HEK293 (cell line): ENCODE results near the gene EYS.
"Not testable (repeated sequence)": the region's sequence is repeated elsewhere in the genome, so short reads cannot be mapped to it uniquely, and the experiment has no call there.

Experiments
- CTCF ChIA-PET: fragments of 350-600 bp; formaldehyde crosslinking; extraction: SDS; loops from one replicate; lab custom pipeline; 2021; ENCODE audit warnings: antibody characterized with exemption; lab: Yijun Ruan, JAX
- POLR2A ChIA-PET: fragments of 300-600 bp; formaldehyde crosslinking; extraction: SDS; loops from one replicate; lab custom pipeline; 2020; ENCODE audit warnings: antibody characterized with exemption, inconsistent platforms; lab: Yijun Ruan, JAX
- H3K27ac ChIP-seq: fragments of 200-500 bp; sonication (Bioruptor generic); 2 replicates; pipeline ENCODE4 v1.5.1; 2014; ENCODE audit warnings: low read depth, low read length, control low read depth, inconsistent platforms; ENCODE audit errors: extremely low read depth
- H3K36me3 ChIP-seq, 2 experiments: fragments of 200-500 bp in 1 of 2; sonication (Bioruptor generic) in 1 of 2; 1 replicate in 1 of 2; 2 replicates in 1 of 2; pipeline ENCODE4 v1.5.1; 2014 to 2017; ENCODE audit warnings: inconsistent platforms in 2 of 2, low read length in 2 of 2; ENCODE audit not compliant: control insufficient read depth in 2 of 2, insufficient read depth in 1 of 2
- H3K4me1 ChIP-seq: fragments of 200-500 bp; sonication (Bioruptor generic); 2 replicates; pipeline ENCODE4 v1.5.1; 2014; ENCODE audit warnings: mild to moderate bottlenecking, low read length, inconsistent platforms; ENCODE audit not compliant: control insufficient read depth, insufficient read depth
- H3K4me3 ChIP-seq: 2 replicates; pipeline ENCODE4 v1.5.1; 2011; ENCODE audit warnings: low read depth, mild to moderate bottlenecking, control low read depth, low read length, moderate library complexity
- H3K9me3 ChIP-seq: fragments of 200-500 bp; sonication (Bioruptor generic); 2 replicates; pipeline ENCODE4 v1.5.1; 2014; ENCODE audit warnings: low read depth, low read length, inconsistent platforms; ENCODE audit not compliant: control insufficient read depth, insufficient read depth
- EGR2 ChIP-seq: fragments of 450-650 bp; formaldehyde crosslinking; IDR thresholded peaks from 2 replicates; pipeline ENCODE4 v1.5.1; 2016; ENCODE audit warnings: low read depth, missing biosample characterization, missing genetic modification characterization
- HOXD13 ChIP-seq: sonication (generic); formaldehyde crosslinking; IDR thresholded peaks from 2 replicates; pipeline ENCODE4 v1.8.0; 2022; ENCODE audit warnings: missing genetic modification reagents, borderline replicate concordance
- PRDM1 ChIP-seq: fragments of 450-650 bp; formaldehyde crosslinking; IDR thresholded peaks from 2 replicates; pipeline ENCODE4; 2016; ENCODE audit warnings: missing biosample characterization, missing genetic modification characterization
- RBAK ChIP-seq: fragments of 450-650 bp; formaldehyde crosslinking; IDR thresholded peaks from 2 replicates; pipeline ENCODE4 v1.5.1; 2016; ENCODE audit warnings: missing biosample characterization, missing genetic modification characterization
- REST ChIP-seq: fragments of 450-650 bp; formaldehyde crosslinking; IDR thresholded peaks from 2 replicates; pipeline ENCODE4 v1.5.1; 2016; ENCODE audit warnings: missing biosample characterization, missing genetic modification characterization
- SCRT2 ChIP-seq: fragments of 450-650 bp; formaldehyde crosslinking; IDR thresholded peaks from 2 replicates; pipeline ENCODE4 v1.5.1; 2016; ENCODE audit warnings: missing biosample characterization, missing genetic modification characterization
- TRIM28 ChIP-seq: IDR thresholded peaks from 2 replicates; pipeline ENCODE4 v1.6.1; 2011; ENCODE audit warnings: low read length, control low read depth, borderline replicate concordance
- YY2 ChIP-seq: fragments of 450-650 bp; formaldehyde crosslinking; IDR thresholded peaks from 2 replicates; pipeline ENCODE4 v1.5.1; 2016; ENCODE audit warnings: missing biosample characterization, missing genetic modification characterization
- ZNF175 ChIP-seq: fragments of 450-650 bp; formaldehyde crosslinking; IDR thresholded peaks from 2 replicates; pipeline ENCODE4 v1.5.1; 2016; ENCODE audit warnings: missing biosample characterization, missing genetic modification characterization
- ZNF2 ChIP-seq: fragments of 450-650 bp; formaldehyde crosslinking; IDR thresholded peaks from 2 replicates; pipeline ENCODE4 v1.5.1; 2016; ENCODE audit warnings: missing biosample characterization, missing genetic modification characterization
- ZNF248 ChIP-seq: fragments of 450-650 bp; formaldehyde crosslinking; IDR thresholded peaks from 2 replicates; pipeline ENCODE4 v1.5.1; 2017; ENCODE audit warnings: missing biosample characterization, missing genetic modification characterization
- ZNF26 ChIP-seq: fragments of 450-650 bp; formaldehyde crosslinking; IDR thresholded peaks from 2 replicates; pipeline ENCODE4 v1.5.1; 2016; ENCODE audit warnings: missing biosample characterization, missing genetic modification characterization
- ZNF266 ChIP-seq: fragments of 450-650 bp; formaldehyde crosslinking; IDR thresholded peaks from 2 replicates; pipeline ENCODE4 v1.5.1; 2016; ENCODE audit warnings: missing biosample characterization, missing genetic modification characterization, low read depth
- ZNF37A ChIP-seq: fragments of 450-650 bp; IDR thresholded peaks from 2 replicates; pipeline ENCODE4 v1.5.1; 2018; ENCODE audit warnings: missing biosample characterization, missing genetic modification characterization
- ZNF488 ChIP-seq: fragments of 450-650 bp; formaldehyde crosslinking; IDR thresholded peaks from 2 replicates; pipeline ENCODE4 v1.5.1; 2016; ENCODE audit warnings: missing biosample characterization, missing genetic modification characterization
- ZNF510 ChIP-seq: fragments of 450-650 bp; formaldehyde crosslinking; IDR thresholded peaks from 2 replicates; pipeline ENCODE4 v1.5.1; 2018; ENCODE audit warnings: mild to moderate bottlenecking, missing genetic modification characterization, missing biosample characterization; ENCODE audit not compliant: insufficient replicate concordance
- ZNF596 ChIP-seq: fragments of 450-650 bp; IDR thresholded peaks from 2 replicates; pipeline ENCODE4 v1.5.0; 2018; ENCODE audit warnings: missing biosample characterization, mild to moderate bottlenecking, missing genetic modification characterization, moderate library complexity
- ZNF658 ChIP-seq: fragments of 450-650 bp; formaldehyde crosslinking; IDR thresholded peaks from 2 replicates; pipeline ENCODE4; 2016; ENCODE audit warnings: missing biosample characterization, missing genetic modification characterization
- ZNF670 ChIP-seq: fragments of 450-650 bp; formaldehyde crosslinking; IDR thresholded peaks from 2 replicates; pipeline ENCODE4 v1.5.1; 2016; ENCODE audit warnings: missing biosample characterization, missing genetic modification characterization, low read depth
- TF ChIP-seq, protein P1 (sequence below): fragments of 450-650 bp; formaldehyde crosslinking; IDR thresholded peaks from 2 replicates; pipeline ENCODE4 v1.5.1; 2016; ENCODE audit warnings: missing biosample characterization, missing genetic modification characterization, borderline replicate concordance
- TF ChIP-seq, protein P2 (sequence below): fragments of 450-650 bp; formaldehyde crosslinking; IDR thresholded peaks from 2 replicates; pipeline ENCODE4 v1.5.1; 2017; ENCODE audit warnings: missing biosample characterization, missing genetic modification characterization

The EYS gene

DNA sequence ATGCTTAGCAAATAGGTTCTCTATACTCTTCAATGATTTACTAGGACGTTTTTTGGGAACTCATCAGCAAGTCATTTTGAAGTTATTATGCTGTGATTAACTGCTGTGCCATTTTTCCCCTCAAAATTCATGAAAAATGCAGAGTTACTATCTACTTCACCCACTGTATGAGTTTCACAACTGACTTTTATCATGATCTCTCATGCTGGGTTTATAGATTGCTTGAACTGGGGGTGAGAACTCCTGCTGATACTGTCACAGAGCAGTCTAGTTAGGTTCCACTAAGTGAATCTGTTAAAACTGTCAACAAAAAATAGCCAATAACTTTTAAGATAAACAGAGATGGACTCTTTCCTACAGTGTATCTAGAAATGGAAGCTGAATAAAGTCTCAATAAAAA, 136.7 kb downstream of the EYS start:
- Histone ChIP-seq H3K4me1 (no peaks in the 10 kb centered on the region), H3K4me3 (no peak overlapping the region), H3K9me3 (no peaks in the 10 kb centered on the region), H3K27ac (no peak overlapping the region), H3K36me3 (no peaks in the 10 kb centered on the region)
- TF ChIP-seq RBAK (no peak), ZNF596 (tag by site-specific recombination) (no peak), TRIM28 (peak; percentile 66; the same call in 1 of the 2 replicates), ZNF26 (tag by site-specific recombination) (no peak), YY2 (tag by site-specific recombination) (no peak), ZNF266 (tag by site-specific recombination) (no peak)
- TF ChIP-seq, protein P1, sequence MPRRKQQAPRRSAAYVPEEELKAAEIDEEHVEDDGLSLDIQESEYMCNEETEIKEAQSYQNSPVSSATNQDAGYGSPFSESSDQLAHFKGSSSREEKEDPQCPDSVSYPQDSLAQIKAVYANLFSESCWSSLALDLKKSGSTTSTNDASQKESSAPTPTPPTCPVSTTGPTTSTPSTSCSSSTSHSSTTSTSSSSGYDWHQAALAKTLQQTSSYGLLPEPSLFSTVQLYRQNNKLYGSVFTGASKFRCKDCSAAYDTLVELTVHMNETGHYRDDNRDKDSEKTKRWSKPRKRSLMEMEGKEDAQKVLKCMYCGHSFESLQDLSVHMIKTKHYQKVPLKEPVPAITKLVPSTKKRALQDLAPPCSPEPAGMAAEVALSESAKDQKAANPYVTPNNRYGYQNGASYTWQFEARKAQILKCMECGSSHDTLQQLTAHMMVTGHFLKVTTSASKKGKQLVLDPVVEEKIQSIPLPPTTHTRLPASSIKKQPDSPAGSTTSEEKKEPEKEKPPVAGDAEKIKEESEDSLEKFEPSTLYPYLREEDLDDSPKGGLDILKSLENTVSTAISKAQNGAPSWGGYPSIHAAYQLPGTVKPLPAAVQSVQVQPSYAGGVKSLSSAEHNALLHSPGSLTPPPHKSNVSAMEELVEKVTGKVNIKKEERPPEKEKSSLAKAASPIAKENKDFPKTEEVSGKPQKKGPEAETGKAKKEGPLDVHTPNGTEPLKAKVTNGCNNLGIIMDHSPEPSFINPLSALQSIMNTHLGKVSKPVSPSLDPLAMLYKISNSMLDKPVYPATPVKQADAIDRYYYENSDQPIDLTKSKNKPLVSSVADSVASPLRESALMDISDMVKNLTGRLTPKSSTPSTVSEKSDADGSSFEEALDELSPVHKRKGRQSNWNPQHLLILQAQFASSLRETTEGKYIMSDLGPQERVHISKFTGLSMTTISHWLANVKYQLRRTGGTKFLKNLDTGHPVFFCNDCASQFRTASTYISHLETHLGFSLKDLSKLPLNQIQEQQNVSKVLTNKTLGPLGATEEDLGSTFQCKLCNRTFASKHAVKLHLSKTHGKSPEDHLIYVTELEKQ: no peak
- TF ChIP-seq, protein P2, sequence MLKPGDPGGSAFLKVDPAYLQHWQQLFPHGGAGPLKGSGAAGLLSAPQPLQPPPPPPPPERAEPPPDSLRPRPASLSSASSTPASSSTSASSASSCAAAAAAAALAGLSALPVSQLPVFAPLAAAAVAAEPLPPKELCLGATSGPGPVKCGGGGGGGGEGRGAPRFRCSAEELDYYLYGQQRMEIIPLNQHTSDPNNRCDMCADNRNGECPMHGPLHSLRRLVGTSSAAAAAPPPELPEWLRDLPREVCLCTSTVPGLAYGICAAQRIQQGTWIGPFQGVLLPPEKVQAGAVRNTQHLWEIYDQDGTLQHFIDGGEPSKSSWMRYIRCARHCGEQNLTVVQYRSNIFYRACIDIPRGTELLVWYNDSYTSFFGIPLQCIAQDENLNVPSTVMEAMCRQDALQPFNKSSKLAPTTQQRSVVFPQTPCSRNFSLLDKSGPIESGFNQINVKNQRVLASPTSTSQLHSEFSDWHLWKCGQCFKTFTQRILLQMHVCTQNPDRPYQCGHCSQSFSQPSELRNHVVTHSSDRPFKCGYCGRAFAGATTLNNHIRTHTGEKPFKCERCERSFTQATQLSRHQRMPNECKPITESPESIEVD (tag by site-specific recombination): 0 out of 2 replicates have a peak, but pooled peaks have one; percentile 9
- CTCF ChIA-PET: no interaction called here
- POLR2A ChIA-PET: no interaction called here

DNA sequence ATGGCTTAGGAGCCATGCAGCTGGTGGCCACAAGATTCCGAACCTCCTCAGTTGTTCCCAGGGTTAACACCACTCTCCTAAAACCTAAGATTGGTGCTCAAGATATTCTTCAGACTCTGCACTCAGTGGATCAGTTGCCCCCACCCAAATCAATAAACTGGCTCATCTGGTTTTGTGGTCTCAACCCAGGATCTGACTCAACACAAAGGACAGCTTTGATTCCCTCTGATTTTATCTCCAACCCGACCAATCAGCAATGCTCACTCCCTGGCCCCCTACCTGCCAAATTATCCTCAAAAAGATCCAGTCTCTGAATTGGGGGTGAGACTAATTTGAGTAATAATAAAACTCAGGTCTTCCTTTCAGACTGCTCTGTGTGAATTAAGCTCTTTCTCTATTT, 137.5 kb downstream of the EYS start:
- Histone ChIP-seq H3K27ac (no peak overlapping the region), H3K9me3 (no peaks in the 10 kb centered on the region), H3K36me3 (no peaks in the 10 kb centered on the region), H3K4me3 (no peak overlapping the region), H3K4me1 (no peaks in the 10 kb centered on the region)
- POLR2A ChIA-PET: no interaction called here
- CTCF ChIA-PET: no interaction called here
- no peak for TF ChIP-seq ZNF670 (tag by site-specific recombination)
- TF ChIP-seq ZNF175 (tag by site-specific recombination): no peak
- TF ChIP-seq SCRT2 (tag by site-specific recombination): no peak
- no peak for TF ChIP-seq PRDM1 (tag by site-specific recombination)
- TF ChIP-seq ZNF248 (tag by site-specific recombination): no peak
- no peak for TF ChIP-seq ZNF2 (tag by site-specific recombination)
- no peak for TF ChIP-seq ZNF266 (tag by site-specific recombination)
- no peak for TF ChIP-seq ZNF510 (tag by site-specific recombination)
- no peak for TF ChIP-seq REST (tag by site-specific recombination)
- no peak for TF ChIP-seq HOXD13 (CRISPR knock-in tag)
- no peak for TF ChIP-seq ZNF488 (tag by site-specific recombination)
- no peak for TF ChIP-seq ZNF37A (tag by site-specific recombination)
- no peak for TF ChIP-seq EGR2 (tag by site-specific recombination)
- TF ChIP-seq ZNF658 (tag by site-specific recombination): no peak

DNA sequence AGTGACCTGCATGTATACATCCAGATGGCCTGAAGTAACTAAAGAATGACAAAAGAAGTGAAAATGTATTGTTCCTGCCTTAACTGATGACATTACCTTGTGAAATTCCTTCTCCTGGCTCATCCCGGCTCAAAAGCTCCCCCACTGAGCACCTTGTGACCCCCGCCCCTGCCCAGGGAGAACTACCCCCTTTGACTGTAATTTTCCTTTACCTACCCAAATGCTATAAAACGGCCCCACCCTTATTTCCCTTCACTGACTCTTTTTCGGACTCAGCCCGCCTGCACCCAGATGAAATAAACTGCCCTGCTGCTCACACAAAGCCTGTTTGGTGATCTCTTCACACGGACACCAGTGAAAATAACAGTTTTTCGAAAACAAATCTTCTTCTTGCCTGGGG, 138.0 kb downstream of the EYS start:
- CTCF ChIA-PET, POLR2A ChIA-PET: not testable (repeated sequence)

More for the DNA sequence above, 138.0 kb downstream of the EYS start:
- H3K4me1 ChIP-seq, H3K9me3 ChIP-seq, H3K4me3 ChIP-seq, H3K36me3 ChIP-seq, H3K27ac ChIP-seq: not testable (repeated sequence)
